ENCODE measurements around the gene EIF4B.
"Not testable (repeated sequence)": the region's sequence is repeated elsewhere in the genome, so short reads cannot be mapped to it uniquely, and the experiment has no call there.

The EIF4B gene

GRCh38 chr12:53005986-53006809 is at the start of gene EIF4B:
Gene EIF4B (plus strand): TSS chr12:53006456. CDS start chr12:53006484, 28 bp downstream.
- DNase-seq: peak; percentile 99

- DNase-seq: no peak
Observed at GRCh38 chr12:52956987-52957386, 49.3 kb upstream of the EIF4B start.

- no peak for DNase-seq
Observed at GRCh38 chr12:52964556-52965336, 41.5 kb upstream of the EIF4B start.

- no peak for DNase-seq
Observed at GRCh38 chr12:52965337-52965731, 40.9 kb upstream of the EIF4B start.

- no peak for DNase-seq
Observed at GRCh38 chr12:52969166-52969795, 37.0 kb upstream of the EIF4B start.

GRCh38 chr12:52969828-52970569 is 36.3 kb upstream of the EIF4B start:
- DNase-seq: no peak

- DNase-seq: no peak
Observed at GRCh38 chr12:52971679-52972329, 34.5 kb upstream of the EIF4B start.

- no peak for DNase-seq
Observed at GRCh38 chr12:52975204-52975603, 31.1 kb upstream of the EIF4B start.

GRCh38 chr12:52975820-52976573 is 30.3 kb upstream of the EIF4B start:
- DNase-seq: no peak

- DNase-seq: no peak
Observed at GRCh38 chr12:52976574-52977071, 29.6 kb upstream of the EIF4B start.

GRCh38 chr12:52977170-52977569 is 29.1 kb upstream of the EIF4B start:
- no peak for DNase-seq

GRCh38 chr12:52980096-52980649 is 26.1 kb upstream of the EIF4B start:
- no peak for DNase-seq

- peak; percentile 92 for DNase-seq
Observed at GRCh38 chr12:52980650-52981423, 25.4 kb upstream of the EIF4B start.

- no peak for DNase-seq
Observed at GRCh38 chr12:52984136-52984535, 22.1 kb upstream of the EIF4B start.

GRCh38 chr12:52988898-52989297 is 17.4 kb upstream of the EIF4B start:
- no peak for DNase-seq

- DNase-seq: no peak
Observed at GRCh38 chr12:52990206-52990605, 16.1 kb upstream of the EIF4B start.

- DNase-seq: not testable (repeated sequence)
Observed at GRCh38 chr12:52992240-52992639, 14.0 kb upstream of the EIF4B start.

- no peak for DNase-seq
Observed at GRCh38 chr12:52992699-52993557, 13.3 kb upstream of the EIF4B start.

- no peak for DNase-seq
Observed at GRCh38 chr12:52993558-52993869, 12.7 kb upstream of the EIF4B start.

All from midbrain (tissue), 1 donor.